GM12865 (cell line): ENCODE measurements around the gene KCNG2.
A peak's percentile ranks its signal among the peaks of the same experiment; 100 is the strongest.

ENCODE experiments used
- DNase-seq: peaks from one replicate; pipeline ENCODE4 v3.0.0; 2010; ENCODE audit warnings: low read depth
- H3K4me3 ChIP-seq: 2 replicates; pipeline ENCODE4 v1.5.1; 2011; ENCODE audit warnings: mild to moderate bottlenecking, low read depth, low read length, control low read depth
- TF ChIP-seq, protein P1 (sequence below): IDR thresholded peaks from 2 replicates; pipeline ENCODE4 v1.5.1; 2011; ENCODE audit warnings: low read length, control low read depth, low read depth, inconsistent platforms; ENCODE audit not compliant: insufficient read depth; ENCODE audit errors: missing control alignments

The KCNG2 gene

DNA sequence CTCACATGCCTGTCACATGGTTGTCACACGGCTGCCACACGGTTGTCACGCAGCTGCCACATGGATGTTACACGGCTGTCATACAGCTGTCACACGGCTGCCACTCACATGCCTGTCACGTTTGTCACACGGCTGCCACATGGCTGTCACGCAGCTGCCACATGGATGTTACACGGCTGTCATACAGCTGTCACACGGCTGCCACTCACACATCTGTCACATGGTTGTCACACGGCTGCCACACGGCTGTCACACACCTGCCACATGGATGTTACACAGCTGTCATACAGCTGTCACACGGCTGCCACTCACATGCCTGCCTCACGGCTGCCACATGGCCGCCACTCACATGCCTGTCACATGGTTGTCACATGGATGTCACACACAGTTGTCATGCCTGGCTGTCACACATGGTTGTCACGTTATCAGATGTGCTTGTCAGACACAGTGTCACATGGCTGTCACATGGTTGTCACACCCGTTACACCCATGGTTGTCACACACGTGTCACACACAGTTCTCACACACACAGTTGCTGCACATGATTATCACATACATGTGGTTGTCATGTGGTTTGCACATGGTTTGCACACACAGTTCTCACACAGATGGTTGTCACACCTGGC is 19.4 kb downstream of the KCNG2 start:
- TF ChIP-seq, protein P1, sequence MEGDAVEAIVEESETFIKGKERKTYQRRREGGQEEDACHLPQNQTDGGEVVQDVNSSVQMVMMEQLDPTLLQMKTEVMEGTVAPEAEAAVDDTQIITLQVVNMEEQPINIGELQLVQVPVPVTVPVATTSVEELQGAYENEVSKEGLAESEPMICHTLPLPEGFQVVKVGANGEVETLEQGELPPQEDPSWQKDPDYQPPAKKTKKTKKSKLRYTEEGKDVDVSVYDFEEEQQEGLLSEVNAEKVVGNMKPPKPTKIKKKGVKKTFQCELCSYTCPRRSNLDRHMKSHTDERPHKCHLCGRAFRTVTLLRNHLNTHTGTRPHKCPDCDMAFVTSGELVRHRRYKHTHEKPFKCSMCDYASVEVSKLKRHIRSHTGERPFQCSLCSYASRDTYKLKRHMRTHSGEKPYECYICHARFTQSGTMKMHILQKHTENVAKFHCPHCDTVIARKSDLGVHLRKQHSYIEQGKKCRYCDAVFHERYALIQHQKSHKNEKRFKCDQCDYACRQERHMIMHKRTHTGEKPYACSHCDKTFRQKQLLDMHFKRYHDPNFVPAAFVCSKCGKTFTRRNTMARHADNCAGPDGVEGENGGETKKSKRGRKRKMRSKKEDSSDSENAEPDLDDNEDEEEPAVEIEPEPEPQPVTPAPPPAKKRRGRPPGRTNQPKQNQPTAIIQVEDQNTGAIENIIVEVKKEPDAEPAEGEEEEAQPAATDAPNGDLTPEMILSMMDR: no peak
- DNase-seq: no peak
- no peak overlapping the region for H3K4me3 ChIP-seq

DNA sequence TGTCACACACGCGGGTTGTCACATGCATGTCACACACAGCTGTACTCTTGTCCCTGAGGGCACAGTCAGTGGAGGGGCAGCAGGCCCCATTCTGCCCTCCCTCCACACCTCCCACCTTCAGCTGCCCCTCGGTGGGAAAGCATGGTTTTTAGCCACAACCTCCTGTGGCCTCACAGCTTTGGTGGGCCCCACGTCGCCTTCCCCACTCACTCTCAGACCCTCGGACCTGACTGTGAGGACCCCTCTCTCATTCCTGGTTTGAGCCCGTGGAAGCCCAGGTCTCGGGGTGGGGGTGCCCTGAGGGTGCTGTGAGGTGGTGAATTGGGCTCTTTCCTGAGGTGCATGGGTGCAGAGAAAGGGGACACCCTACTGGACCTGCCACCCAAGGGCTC is 19.9 kb downstream of the KCNG2 start:
- H3K4me3 ChIP-seq: no peak overlapping the region
- TF ChIP-seq, protein P1: no peak
- DNase-seq: no peak

DNA sequence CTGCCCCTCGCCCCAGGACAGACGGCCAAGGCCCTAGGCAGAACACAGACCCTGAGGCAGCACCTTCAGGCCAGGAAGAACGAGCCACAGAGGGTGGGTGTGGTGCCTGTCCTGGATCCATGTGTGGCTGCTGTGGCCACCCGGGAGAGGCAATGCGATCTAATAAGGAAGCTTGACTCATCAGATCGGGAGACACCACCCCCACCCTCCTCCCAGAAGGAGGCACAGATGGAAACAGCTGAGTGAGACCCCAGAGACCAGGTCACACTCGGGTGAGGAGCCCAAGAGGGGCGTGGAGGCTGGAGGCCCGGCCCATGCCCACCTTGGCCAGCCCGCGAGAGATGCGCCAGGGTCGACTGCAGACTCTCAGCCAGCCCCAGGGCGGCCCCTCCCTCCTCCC is 20.3 kb downstream of the KCNG2 start:
- DNase-seq: no peak
- TF ChIP-seq, protein P1: no peak
- no peak overlapping the region for H3K4me3 ChIP-seq

DNA sequence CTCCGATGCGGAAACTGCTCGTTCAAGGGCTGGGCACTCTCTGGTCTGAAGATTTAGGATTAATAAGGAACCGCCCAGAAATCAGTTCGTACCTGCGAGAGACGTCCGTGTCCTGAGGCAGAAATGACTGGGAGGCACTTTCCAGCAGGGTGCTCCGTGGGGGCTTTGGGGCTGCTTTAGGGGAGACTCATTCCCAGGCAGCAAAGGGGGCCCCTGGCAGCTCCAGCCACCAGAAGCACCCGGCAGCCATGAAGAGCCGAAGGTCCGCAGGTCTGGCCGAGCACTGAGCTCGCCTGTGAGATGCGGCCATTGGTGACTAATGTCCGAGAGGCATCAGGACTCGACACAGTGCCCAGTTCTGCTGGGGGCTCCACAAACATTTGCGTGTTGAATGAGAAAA is 20.9 kb downstream of the KCNG2 start:
- TF ChIP-seq, protein P1: no peak
- H3K4me3 ChIP-seq: no peak overlapping the region
- DNase-seq: no peak

DNA sequence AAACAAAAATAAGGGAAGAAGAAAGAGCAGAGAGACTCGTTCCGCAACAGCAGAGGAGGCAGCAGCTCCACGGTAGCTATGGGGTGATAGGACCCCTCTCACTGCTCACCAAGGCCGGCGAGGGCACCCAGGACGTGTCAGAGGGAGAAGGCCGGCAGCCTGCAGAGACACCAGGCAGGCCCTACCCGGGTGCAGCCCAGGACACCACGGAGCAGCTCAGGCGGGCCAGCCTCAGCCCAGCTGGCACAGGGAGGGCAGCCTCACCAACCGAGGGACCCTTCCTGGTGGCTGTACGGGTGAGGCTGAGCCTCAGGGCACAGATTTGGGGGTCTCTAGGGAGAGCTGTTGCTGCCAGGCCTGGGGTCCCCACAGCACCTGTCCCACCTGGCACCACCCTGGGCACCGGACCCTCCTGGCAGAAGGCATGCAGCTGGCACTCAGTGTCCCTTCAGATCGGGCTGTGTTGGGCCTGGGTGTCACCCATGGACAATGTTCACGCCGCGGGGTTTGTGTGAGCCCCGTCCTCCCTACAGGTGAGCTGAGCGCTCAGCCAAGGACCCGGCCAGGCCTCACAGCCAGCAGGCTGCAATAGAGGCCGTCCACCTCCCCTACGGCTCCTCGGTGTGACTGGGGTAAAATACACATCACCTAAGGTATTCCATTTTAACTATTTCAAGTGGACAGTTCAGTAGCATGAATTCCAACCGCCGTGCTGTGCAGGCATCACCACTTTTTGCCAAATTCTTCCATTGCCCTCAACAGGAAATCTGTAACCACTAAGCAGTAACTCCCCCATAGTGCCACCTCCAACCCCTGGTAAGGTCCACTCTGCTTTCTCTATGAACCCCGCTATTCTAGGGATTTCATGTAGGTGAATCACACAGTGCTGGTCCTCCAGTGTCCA is 21.6 kb downstream of the KCNG2 start:
- H3K4me3 ChIP-seq: no peak overlapping the region
- no peak for DNase-seq
- TF ChIP-seq, protein P1: no peak

DNA sequence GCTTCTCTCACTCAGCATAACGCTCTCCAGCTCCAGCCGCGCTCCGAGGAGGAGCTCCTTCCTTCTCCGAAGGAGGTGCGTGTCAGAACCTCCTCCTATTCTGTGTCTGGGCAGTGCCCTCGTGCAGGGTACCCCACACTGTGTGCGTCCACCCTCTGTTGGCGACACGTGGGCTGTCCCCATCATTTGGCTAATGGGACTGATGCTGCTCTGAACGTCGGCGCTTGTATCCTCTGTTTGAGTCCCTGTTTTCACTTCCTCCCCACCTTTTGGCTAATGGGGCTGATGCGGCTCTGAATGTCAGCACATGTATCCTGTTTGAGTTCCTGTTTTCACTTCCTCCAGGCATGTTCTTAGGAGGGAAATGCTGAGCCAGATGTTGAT is 22.2 kb downstream of the KCNG2 start:
- TF ChIP-seq, protein P1: no peak
- peak; percentile 38 for DNase-seq
- no peak overlapping the region for H3K4me3 ChIP-seq
